ENCODE measurements around the gene RNU2-1. TPM values are rescaled to one million over a fixed set of nuclear protein-coding genes. Genes with fewer than 3 reads are reported as not detected.
"Not testable (repeated sequence)": the region's sequence is repeated elsewhere in the genome, so short reads cannot be mapped to it uniquely, and the experiment has no call there.

The RNU2-1 gene
- total RNA-seq, 2 experiments from 2014 or later: 5,509 to 5,687 TPM

DNA sequence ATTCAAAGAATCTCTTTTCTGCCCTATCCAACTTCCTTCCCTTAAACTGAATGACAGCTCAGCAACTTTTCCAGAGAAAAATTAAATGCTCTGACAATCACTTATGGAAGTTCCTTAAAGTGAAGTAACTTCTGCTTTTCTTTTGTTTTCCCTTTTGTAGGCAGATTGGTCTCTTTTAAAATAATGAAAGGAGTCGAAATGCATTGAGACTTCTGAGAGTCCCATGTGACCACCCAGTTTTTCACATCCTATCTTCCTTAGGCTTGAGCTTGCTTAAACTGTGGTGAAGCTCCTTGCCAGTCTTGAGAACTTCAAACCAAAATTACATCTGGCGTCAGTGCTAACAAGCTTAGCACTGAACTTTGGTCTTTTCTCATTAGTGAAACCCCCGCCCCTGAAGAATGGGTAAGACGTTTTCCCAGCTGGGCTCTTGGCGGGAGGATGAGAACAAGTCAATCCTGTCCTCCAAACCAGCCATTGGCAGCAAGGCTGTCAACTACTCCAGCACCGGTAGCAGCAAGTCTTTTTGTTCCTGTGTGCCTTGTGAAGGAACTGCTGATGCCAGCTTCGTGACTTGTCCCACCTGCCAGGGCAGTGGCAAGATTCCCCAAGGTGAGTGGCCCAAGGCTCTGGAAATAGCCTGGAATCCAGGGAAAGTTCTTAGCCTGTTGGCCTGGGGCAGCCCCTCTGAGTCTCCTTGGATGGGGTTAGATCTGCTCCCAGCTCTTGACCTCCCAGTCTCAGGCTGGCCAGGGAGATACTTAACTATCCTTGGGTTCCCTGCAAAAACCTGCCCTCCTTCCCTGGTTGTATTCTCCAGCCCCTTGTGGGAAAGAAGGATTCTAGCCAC, 20.9 kb downstream of the RNU2-1 start:
- intact Hi-C loops (cut with micrococcal nuclease): loop anchor here (1.0 to 10.0 kb wide), 3 partner anchors 103 to 272 kb away; partner anchors contain the start of genes DHX8 and VAT1
- Mint-ChIP-seq H3K9me3 (no peaks in the 10 kb centered on the region), H3K27me3 (no peaks in the 10 kb centered on the region), H3K27ac (peak overlapping the region; percentile 82), H3K4me3 (peak overlapping the region; percentile 88), H3K4me1 (ENCODE audit: low read depth) (peaks cover 35% of the 10 kb centered on the region), H3K36me3 (peaks cover 27% of the 10 kb centered on the region)
- POLR2A ChIA-PET: interaction anchor here (0.9 to 4.5 kb wide), 5 partner anchors 13 to 191 kb away, joined by 3 to 64 read pairs (median 7); partner anchors contain the start of gene VAT1
- DNase-seq: peak; percentile 16
- CTCF ChIA-PET: interaction anchor here (1.1 to 2.3 kb wide), 4 partner anchors 10 to 191 kb away, joined by 3 to 9 read pairs (median 4); partner anchors contain the start of gene VAT1

DNA sequence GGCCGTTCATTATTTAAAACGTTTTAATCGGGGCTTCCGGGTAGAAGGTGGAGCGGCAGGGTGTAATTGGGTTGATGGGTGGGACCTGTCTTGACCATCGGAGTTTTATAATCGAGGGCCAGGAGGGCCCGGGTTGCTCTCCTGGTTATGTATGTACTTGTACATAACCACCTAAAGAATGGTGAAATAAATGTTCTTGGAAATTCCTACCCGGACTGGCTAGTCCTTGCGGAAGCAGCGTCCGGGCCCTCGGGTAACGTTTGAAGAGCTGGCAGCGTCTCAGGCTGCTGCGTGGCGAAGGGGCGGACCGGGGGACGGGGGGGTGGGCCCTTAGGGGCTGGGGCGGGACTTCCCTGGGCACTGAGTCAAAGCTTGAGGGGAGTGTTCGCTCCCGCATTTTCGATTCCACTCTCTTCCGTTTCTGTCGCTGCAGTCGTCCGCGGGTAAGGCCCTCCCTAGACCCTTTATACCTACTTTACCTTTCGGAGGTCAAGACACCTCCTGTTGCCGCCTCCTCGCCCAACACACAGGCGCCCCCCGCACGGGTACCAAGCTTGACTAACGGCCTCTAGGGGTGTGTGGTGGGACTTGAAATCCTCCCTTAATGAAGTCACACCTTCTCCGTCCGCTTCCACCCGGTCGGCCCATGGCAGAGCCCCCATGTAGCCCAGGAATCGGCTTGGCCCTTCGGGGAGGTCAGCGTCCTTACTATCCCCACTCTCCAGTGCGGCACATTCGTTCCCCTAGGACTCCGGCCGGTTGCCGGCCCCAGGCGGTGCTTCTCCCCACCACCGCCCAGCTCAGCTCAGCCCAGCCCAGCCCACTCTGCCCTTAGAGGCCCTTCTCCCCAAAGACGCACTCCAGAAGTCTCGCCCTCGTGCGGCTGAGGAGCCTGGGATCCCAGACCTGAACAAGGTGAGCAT, 22.0 kb downstream of the RNU2-1 start, which contains the start of gene TMEM106A:
Gene TMEM106A (plus strand): TSS at position 396 of the 923 bp plus-strand sequence. CDS start 1,167 bp downstream, outside the sequence.
- CTCF ChIA-PET: interaction anchor here (0.7 to 2.3 kb wide), 7 partner anchors 9 to 104 kb away, joined by 3 to 9 read pairs (median 4); partner anchors contain the start of genes BRCA1 and NBR1
- H3K4me3 Mint-ChIP-seq: peak within 1 kb of the TSS; percentile 88
- H3K27ac Mint-ChIP-seq: peak within 1 kb of the TSS; percentile 82
- intact Hi-C loops (cut with micrococcal nuclease): loop anchor here (1.0 to 10.0 kb wide), 5 partner anchors 40 to 273 kb away; partner anchors contain the start of genes BRCA1, DHX8, NBR1 and VAT1
- POLR2A ChIA-PET: interaction anchor here (0.7 to 4.5 kb wide), 9 partner anchors 12 to 190 kb away, joined by 3 to 64 read pairs (median 4); partner anchors contain the start of genes BRCA1, NBR1 and VAT1
- peaks cover 27% of the 10 kb centered on the region for H3K4me1 Mint-ChIP-seq (ENCODE audit: low read depth)
- DNase-seq: peak; percentile 85
- H3K9me3 Mint-ChIP-seq: no peaks in the 10 kb centered on the region
- no peaks in the 10 kb centered on the region for H3K27me3 Mint-ChIP-seq
- peaks cover 30% of the 10 kb centered on the region for H3K36me3 Mint-ChIP-seq

DNA sequence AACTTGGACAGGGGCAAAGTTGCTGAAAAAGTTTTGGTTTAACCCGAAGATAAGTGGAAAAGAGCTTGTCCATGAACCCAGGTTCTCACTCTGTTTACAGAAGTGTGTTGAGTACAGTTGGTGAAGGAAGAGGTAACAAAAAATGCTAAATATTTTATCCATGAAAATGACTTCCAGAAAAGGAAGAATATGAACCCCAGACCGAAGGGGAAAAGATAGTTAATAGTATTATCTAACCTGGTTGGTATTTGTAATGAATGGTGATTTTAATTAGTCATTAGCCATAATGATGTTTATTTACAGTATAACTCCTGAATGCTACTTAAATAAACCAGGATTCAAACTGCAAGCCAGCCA, 22.7 kb downstream of the RNU2-1 start:
- Mint-ChIP-seq H3K4me1 (ENCODE audit: low read depth) (peaks cover 27% of the 10 kb centered on the region), H3K9me3 (no peaks in the 10 kb centered on the region), H3K4me3 (peak overlapping the region; percentile 88), H3K36me3 (peaks cover 27% of the 10 kb centered on the region), H3K27ac (peak overlapping the region; percentile 82), H3K27me3 (no peaks in the 10 kb centered on the region)
- DNase-seq: no peak
- ChIA-PET POLR2A (interaction anchor here (0.7 to 4.5 kb wide), 7 partner anchors 11 to 157 kb away, joined by 3 to 64 read pairs (median 7); partner anchors contain the start of genes BRCA1 and NBR1), CTCF (interaction anchor here (0.7 to 2.3 kb wide), 7 partner anchors 8 to 104 kb away, joined by 3 to 9 read pairs (median 4); partner anchors contain the start of genes BRCA1 and NBR1)
- intact Hi-C loops (cut with micrococcal nuclease): loop anchor here (1.0 to 10.0 kb wide), 4 partner anchors 40 to 274 kb away; partner anchors contain the start of genes BRCA1, DHX8, NBR1 and VAT1

DNA sequence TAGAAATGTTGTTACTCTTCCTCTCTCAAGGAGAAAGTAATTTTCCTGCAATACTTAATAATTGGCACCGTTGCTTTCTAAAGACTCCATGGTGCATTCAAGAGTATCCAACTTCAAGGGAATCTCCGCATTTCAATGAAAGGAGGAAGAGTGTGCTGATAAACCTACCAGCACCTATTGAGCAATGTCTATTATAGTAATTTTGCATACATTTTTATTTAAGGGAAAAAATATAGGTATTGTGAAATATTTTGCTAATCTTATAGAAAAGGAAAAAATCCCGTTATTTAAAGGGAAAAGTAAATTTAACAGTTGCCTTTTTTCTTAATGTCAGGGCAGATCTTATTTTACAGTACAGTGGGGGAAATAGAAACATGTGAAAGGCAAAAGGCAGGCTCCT, 23.2 kb downstream of the RNU2-1 start:
- Mint-ChIP-seq H3K36me3 (peaks cover 23% of the 10 kb centered on the region), H3K27ac (peak overlapping the region; percentile 82), H3K4me3 (peak overlapping the region; percentile 88), H3K4me1 (ENCODE audit: low read depth) (peaks cover 27% of the 10 kb centered on the region), H3K9me3 (no peaks in the 10 kb centered on the region), H3K27me3 (no peaks in the 10 kb centered on the region)
- no peak for DNase-seq
- POLR2A ChIA-PET: interaction anchor here (1.7 to 4.5 kb wide), 3 partner anchors 20 to 105 kb away, joined by 4 to 64 read pairs (median 9); partner anchors contain the start of gene NBR1
- CTCF ChIA-PET: interaction anchor here (1.4 to 2.3 kb wide), 2 partner anchors 11 to 105 kb away, joined by 5 to 9 read pairs; no protein-coding TSS in a partner anchor
- intact Hi-C loops (cut with micrococcal nuclease): loop anchor here (2.0 to 10.0 kb wide), 3 partner anchors 86 to 274 kb away; partner anchors contain the start of genes BRCA1, DHX8 and VAT1

DNA sequence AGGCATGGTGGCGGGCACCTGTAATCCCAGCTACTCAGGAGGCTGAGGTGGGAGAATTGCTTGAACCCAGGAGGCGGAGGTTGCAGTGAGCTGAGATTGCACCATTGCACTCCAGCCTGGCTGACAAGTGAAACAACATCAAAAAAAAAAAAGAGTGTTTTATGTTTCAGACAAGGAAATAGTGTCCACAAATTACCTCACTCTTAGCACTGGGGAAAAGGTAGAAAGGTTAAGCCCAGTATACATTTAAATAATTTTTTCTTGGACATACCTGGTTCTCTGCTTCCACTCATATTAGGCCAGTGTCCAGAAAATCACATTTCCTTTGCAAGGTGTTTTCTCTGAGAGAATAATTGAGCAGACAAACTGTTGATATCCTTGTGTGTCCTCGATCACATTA, 30.8 kb downstream of the RNU2-1 start:
- H3K27ac Mint-ChIP-seq; intact Hi-C loops (cut with micrococcal nuclease); DNase-seq; H3K4me1 Mint-ChIP-seq (ENCODE audit: low read depth); H3K9me3 Mint-ChIP-seq; H3K27me3 Mint-ChIP-seq; POLR2A ChIA-PET; H3K4me3 Mint-ChIP-seq: not testable (repeated sequence)
- CTCF ChIA-PET: interaction anchor here (1.9 kb wide), 1 partner anchor 9 kb away, joined by 5 read pairs; the partner anchor contains the start of gene TMEM106A
- H3K36me3 Mint-ChIP-seq: peaks cover 42% of the 10 kb centered on the region

DNA sequence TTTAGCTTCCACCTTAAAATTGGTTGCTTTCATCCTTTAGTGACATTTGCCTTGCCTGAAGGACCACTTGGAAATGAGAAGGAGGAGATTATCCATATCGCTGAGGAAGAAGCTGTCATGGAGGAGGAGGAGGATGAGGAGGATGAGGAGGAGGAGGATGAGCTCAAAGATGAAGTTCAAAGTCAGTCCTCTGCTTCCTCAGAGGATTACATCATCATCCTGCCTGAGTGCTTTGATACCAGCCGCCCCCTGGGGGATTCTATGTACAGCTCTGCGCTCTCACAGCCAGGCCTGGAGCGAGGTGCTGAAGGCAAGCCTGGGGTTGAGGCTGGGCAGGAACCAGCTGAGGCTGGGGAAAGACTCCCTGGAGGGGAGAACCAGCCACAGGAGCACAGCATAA, 33.6 kb downstream of the RNU2-1 start:
- DNase-seq: peak; percentile 14
- Mint-ChIP-seq H3K9me3 (no peaks in the 10 kb centered on the region), H3K27ac (peak overlapping the region; percentile 72), H3K4me3 (no peak overlapping the region), H3K27me3 (no peaks in the 10 kb centered on the region), H3K4me1 (ENCODE audit: low read depth) (peaks cover 8% of the 10 kb centered on the region), H3K36me3 (peaks cover 50% of the 10 kb centered on the region)
- ChIA-PET CTCF (interaction anchor here (0.6 to 1.9 kb wide), 4 partner anchors 11 to 201 kb away, joined by 3 to 9 read pairs (median 4); partner anchors contain the start of genes RPL27 and TMEM106A), POLR2A (interaction anchor here (1.2 to 1.9 kb wide), 3 partner anchors 12 to 115 kb away, joined by 5 to 20 read pairs (median 7); partner anchors contain the start of genes NBR1 and TMEM106A)
- intact Hi-C loops (cut with micrococcal nuclease): no loop called here

DNA sequence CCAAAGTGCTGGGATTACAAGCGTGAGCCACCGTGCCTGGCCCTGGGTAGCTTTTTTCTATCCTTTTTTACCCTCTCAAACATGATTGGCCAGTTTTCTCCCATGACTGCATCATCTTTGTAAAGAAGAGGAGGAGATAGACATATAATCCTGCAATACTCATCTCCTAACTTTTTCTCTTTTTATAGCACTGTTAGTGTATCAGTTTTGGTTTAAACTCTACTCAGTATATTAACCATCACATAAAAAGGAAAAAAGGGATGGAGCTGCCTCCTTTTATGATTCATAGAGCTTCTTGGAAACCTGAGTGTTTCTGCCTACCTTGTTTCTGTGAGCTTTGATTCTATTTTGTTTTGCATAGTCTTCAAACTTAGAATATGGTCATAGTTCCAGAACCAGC, 34.1 kb downstream of the RNU2-1 start:
- DNase-seq: no peak
- Mint-ChIP-seq H3K9me3 (no peaks in the 10 kb centered on the region), H3K4me1 (ENCODE audit: low read depth) (peaks cover 8% of the 10 kb centered on the region), H3K27me3 (no peaks in the 10 kb centered on the region), H3K36me3 (peaks cover 55% of the 10 kb centered on the region), H3K27ac (peak overlapping the region; percentile 72), H3K4me3 (no peak overlapping the region)
- intact Hi-C loops (cut with micrococcal nuclease): no loop called here
- CTCF ChIA-PET: interaction anchor here (0.6 to 1.9 kb wide), 4 partner anchors 12 to 201 kb away, joined by 3 to 9 read pairs (median 4); partner anchors contain the start of genes RPL27 and TMEM106A
- POLR2A ChIA-PET: interaction anchor here (1.2 to 1.9 kb wide), 3 partner anchors 13 to 116 kb away, joined by 5 to 20 read pairs (median 7); partner anchors contain the start of genes NBR1 and TMEM106A

DNA sequence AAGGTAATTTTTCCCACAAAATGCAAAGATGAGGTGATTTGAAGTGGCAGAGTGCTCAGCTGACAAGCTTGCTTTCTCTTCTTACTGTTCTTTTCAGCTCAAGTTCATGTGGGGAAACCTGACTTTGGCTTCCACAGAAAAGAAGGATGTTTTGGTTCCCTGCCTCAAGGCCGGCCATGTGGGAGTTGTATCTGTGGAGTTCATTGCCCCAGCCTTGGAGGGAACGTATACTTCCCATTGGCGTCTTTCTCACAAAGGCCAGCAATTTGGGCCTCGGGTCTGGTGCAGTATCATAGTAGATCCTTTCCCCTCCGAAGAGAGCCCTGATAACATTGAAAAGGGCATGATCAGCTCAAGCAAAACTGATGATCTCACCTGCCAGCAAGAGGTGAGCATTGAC, 40.5 kb downstream of the RNU2-1 start:
- intact Hi-C loops (cut with micrococcal nuclease): no loop called here
- ChIA-PET CTCF (no interaction called here), POLR2A (no interaction called here)
- H3K27ac Mint-ChIP-seq: no peak overlapping the region
- no peaks in the 10 kb centered on the region for H3K4me1 Mint-ChIP-seq (ENCODE audit: low read depth)
- H3K36me3 Mint-ChIP-seq: peaks cover 61% of the 10 kb centered on the region
- no peak for DNase-seq
- no peaks in the 10 kb centered on the region for H3K27me3 Mint-ChIP-seq
- no peaks in the 10 kb centered on the region for H3K9me3 Mint-ChIP-seq
- no peak overlapping the region for H3K4me3 Mint-ChIP-seq

DNA sequence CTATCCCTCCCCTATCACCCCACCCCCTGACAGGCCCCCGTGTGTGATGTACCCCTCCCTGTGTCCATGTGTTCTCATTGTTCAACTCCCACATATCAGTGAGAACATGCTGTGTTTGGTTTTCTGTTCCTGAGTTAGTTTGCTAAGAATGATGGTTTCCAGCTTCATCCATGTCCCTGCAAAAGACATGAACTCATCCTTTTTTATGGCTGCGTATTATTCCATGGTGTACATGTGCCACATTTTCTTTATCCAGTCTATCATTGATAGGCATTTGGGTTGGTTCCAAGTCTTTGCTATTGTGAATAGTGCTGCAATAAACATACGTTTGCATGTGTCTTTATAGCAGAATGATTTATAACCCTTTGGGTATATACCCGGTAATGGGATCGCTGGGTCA, 47.1 kb downstream of the RNU2-1 start:
- H3K36me3 Mint-ChIP-seq: peaks cover 39% of the 10 kb centered on the region
- DNase-seq; CTCF ChIA-PET; POLR2A ChIA-PET; intact Hi-C loops (cut with micrococcal nuclease); H3K4me1 Mint-ChIP-seq (ENCODE audit: low read depth); H3K27ac Mint-ChIP-seq; H3K4me3 Mint-ChIP-seq; H3K9me3 Mint-ChIP-seq; H3K27me3 Mint-ChIP-seq: not testable (repeated sequence)

DNA sequence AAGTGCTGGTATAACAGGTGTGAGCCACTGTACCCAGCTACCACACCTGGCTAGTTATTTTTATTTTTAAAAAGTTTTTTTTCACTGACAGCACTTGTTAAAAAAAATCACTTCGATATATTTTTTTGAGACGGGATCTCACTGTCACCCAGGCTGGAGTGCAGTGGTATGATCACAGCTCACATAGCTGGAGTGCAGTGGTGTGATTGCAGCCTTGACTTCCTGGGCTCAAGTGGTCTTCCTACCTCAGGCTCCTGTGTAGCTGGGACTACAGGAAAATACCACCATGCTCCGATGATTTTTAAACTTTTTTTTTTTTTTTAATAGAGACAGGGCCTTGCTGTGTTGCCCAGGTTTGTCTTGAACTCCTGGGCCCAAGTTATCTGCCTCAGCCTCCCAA, 49.9 kb downstream of the RNU2-1 start:
- intact Hi-C loops (cut with micrococcal nuclease): no loop called here
- no peaks in the 10 kb centered on the region for H3K9me3 Mint-ChIP-seq
- no peaks in the 10 kb centered on the region for H3K27me3 Mint-ChIP-seq
- POLR2A ChIA-PET: no interaction called here
- H3K27ac Mint-ChIP-seq: no peak overlapping the region
- CTCF ChIA-PET: no interaction called here
- H3K4me1 Mint-ChIP-seq (ENCODE audit: low read depth): no peaks in the 10 kb centered on the region
- no peak overlapping the region for H3K4me3 Mint-ChIP-seq
- H3K36me3 Mint-ChIP-seq: peaks cover 23% of the 10 kb centered on the region
- DNase-seq: no peak
